Measurements from ENCODE around the gene TLE2. TPM values are rescaled to one million over a fixed set of nuclear protein-coding genes. Genes with fewer than 3 reads are reported as not detected.

Gene TLE2
- total and polyA plus RNA-seq, 2 of the 4 experiments (the other 2 are of a cell fraction), result under 0.01 to 0.41 TPM

DNA sequence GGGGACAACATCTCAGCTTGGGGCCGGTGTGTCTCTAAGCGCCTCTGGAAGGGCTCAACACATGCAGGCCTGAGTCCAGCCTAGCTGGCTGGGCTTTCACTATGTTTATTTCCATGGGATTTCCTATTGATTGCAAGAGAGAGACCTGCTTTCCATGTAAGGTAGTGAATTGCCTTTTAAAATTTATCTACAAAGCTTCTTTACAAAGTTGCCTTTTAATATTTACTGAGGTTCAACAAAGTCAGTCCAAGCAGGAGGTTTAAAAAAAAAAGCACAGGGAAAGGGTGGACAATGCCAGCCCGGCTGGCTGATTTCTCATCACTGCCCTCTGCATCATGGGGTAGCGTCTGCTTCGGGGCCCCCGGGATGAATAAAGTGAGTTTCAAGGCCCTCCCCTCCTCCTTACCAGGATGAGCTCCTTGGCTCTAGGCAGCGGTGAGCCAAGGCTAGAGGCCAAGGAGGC is 15.8 kb downstream of the TLE2 start:
- Histone ChIP-seq H2BK15ac (ENCODE audit: low read depth, low read length) (no peak overlapping the region), H3K4me1 (ENCODE audit: control insufficient read depth, insufficient read depth, low read length) (no peaks in the 10 kb centered on the region), H3K27ac (ENCODE audit: insufficient read depth, low read length) (no peak overlapping the region), H3K79me1 (ENCODE audit: low read depth in 1 of 2, low read length in 2 of 2) (no peaks in the 10 kb centered on the region), H2AFZ (replicated peaks; ENCODE audit: low read length, poor library complexity) (no peak overlapping the region), H3K4me2 (ENCODE audit: low read depth, low read length) (no peak overlapping the region), H3K56ac (ENCODE audit: extremely low read depth, insufficient read depth, low read length) (no peak overlapping the region), H2BK5ac (ENCODE audit: low read depth, low read length, poor library complexity, severe bottlenecking) (no peak overlapping the region), H3K9me3 (ENCODE audit: control insufficient read depth, insufficient read depth, low read length) (no peaks in the 10 kb centered on the region), H4K8ac (ENCODE audit: low read depth in 2 of 2, low read length in 2 of 2) (no peak overlapping the region), H2BK120ac (ENCODE audit: low read depth, low read length) (no peak overlapping the region), H3K4ac (ENCODE audit: low read depth, low read length) (no peak overlapping the region), H3K23ac (ENCODE audit: low read depth, low read length) (no peak overlapping the region), H2AK5ac (ENCODE audit: low read depth, low read length) (no peak overlapping the region), H2BK20ac (ENCODE audit: low read depth, low read length) (no peak overlapping the region), H3K18ac (ENCODE audit: low read depth, low read length) (no peak overlapping the region), H4K91ac (ENCODE audit: insufficient read depth, low read depth, low read length) (no peak overlapping the region), H2AK9ac (replicated peaks; ENCODE audit: low read depth, low read length, poor library complexity) (no peak overlapping the region), H4K20me1 (ENCODE audit: insufficient read depth, low read length) (no peaks in the 10 kb centered on the region), H3K36me3 (ENCODE audit: control insufficient read depth, insufficient read depth, low read length) (no peaks in the 10 kb centered on the region), H4K5ac (ENCODE audit: low read depth, low read length) (no peak overlapping the region), H3K14ac (replicated peaks; ENCODE audit: low read depth, low read length) (no peak overlapping the region), H3K27me3 (ENCODE audit: control insufficient read depth, insufficient read depth, low read length) (peaks cover 16% of the 10 kb centered on the region), H3K9me1 (ENCODE audit: insufficient read depth, low read length) (no peaks in the 10 kb centered on the region), H3K9ac (ENCODE audit: low read depth, low read length) (no peak overlapping the region), H3K4me3 (ENCODE audit: insufficient read depth, low read depth, low read length) (no peak overlapping the region)
- ChIA-PET CTCF (interaction anchor here (1.5 kb wide), 1 partner anchor 10 kb away, joined by 3 read pairs; no protein-coding TSS in a partner anchor), POLR2A (ENCODE audit: unreplicated experiment) (no interaction called here)
- BruUV-seq (replicated peaks), result no TSS peak
- intact Hi-C loops (cut with micrococcal nuclease), result no loop called here
- WGBS, 2 experiments (ENCODE audit: extremely low coverage in 2 of 2, insufficient read length in 1 of 2), result no CpG with 5 or more reads among the region's 7 CpGs
- dilution Hi-C loops (cut with HindIII; ENCODE audit: low sequenced_read_pairs, unreplicated experiment), result no loop called here
- ATAC-seq (ENCODE audit: low read depth), result no peak
- no peak for DNase-seq
- TF ChIP-seq CHD1 (IDR thresholded peaks at IDR 0.05; ENCODE audit: low read depth, low read length) (no peak), CEBPB (IDR thresholded peaks at IDR 0.05; ENCODE audit: low read depth, low read length) (no peak), SMC3 (IDR thresholded peaks at IDR 0.05; ENCODE audit: low read depth, low read length) (no peak), MAFK (IDR thresholded peaks at IDR 0.05; ENCODE audit: low read depth, low read length) (no peak), MAZ (IDR thresholded peaks at IDR 0.05; ENCODE audit: borderline replicate concordance, low read depth, low read length) (no peak), NFE2L2 (IDR thresholded peaks at IDR 0.05; ENCODE audit: low read depth, low read length) (no peak), RCOR1 (IDR thresholded peaks at IDR 0.05; ENCODE audit: insufficient replicate concordance, low read length) (no peak), RAD21 (IDR thresholded peaks at IDR 0.05; ENCODE audit: low read length) (no peak), POLR2A (IDR thresholded peaks at IDR 0.05; ENCODE audit: low read depth, low read length) (no peak)
- TF ChIP-seq, protein P1, sequence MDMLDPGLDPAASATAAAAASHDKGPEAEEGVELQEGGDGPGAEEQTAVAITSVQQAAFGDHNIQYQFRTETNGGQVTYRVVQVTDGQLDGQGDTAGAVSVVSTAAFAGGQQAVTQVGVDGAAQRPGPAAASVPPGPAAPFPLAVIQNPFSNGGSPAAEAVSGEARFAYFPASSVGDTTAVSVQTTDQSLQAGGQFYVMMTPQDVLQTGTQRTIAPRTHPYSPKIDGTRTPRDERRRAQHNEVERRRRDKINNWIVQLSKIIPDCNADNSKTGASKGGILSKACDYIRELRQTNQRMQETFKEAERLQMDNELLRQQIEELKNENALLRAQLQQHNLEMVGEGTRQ (IDR thresholded peaks at IDR 0.05; ENCODE audit: low read depth, low read length), result no peak
- TF ChIP-seq, protein P2, sequence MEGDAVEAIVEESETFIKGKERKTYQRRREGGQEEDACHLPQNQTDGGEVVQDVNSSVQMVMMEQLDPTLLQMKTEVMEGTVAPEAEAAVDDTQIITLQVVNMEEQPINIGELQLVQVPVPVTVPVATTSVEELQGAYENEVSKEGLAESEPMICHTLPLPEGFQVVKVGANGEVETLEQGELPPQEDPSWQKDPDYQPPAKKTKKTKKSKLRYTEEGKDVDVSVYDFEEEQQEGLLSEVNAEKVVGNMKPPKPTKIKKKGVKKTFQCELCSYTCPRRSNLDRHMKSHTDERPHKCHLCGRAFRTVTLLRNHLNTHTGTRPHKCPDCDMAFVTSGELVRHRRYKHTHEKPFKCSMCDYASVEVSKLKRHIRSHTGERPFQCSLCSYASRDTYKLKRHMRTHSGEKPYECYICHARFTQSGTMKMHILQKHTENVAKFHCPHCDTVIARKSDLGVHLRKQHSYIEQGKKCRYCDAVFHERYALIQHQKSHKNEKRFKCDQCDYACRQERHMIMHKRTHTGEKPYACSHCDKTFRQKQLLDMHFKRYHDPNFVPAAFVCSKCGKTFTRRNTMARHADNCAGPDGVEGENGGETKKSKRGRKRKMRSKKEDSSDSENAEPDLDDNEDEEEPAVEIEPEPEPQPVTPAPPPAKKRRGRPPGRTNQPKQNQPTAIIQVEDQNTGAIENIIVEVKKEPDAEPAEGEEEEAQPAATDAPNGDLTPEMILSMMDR (conservative IDR thresholded peaks at IDR 0.05; ENCODE audit: low read depth, low read length), result no peak
- in situ Hi-C loops (cut with MboI; ENCODE audit: low sequenced_read_pairs), result no loop called here
